Measurements from ENCODE around the gene CLPX.
"Not testable (repeated sequence)": the region's sequence is repeated elsewhere in the genome, so short reads cannot be mapped to it uniquely, and the experiment has no call there.

The CLPX gene

DNA sequence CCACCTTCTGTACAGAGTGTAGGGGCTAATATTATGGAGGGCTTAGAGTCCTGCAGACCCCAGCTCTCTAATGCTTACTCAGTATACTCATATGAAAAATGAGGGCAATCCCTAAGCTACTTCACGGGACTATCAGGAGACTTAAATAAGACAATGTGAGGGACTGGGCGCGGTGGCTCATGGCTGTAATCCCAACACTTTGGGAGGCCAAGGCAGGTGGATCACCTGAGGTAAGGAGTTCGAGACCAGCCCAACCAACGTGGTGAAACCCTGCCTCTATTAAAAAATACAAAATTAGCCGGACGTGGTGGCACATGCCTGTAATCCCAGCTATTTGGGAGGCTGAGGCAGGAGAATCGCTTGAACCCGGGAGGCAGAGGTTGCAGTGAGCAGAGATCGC lies 85.3 kb downstream of the CLPX start:
- not testable (repeated sequence) for DNase-seq

DNA sequence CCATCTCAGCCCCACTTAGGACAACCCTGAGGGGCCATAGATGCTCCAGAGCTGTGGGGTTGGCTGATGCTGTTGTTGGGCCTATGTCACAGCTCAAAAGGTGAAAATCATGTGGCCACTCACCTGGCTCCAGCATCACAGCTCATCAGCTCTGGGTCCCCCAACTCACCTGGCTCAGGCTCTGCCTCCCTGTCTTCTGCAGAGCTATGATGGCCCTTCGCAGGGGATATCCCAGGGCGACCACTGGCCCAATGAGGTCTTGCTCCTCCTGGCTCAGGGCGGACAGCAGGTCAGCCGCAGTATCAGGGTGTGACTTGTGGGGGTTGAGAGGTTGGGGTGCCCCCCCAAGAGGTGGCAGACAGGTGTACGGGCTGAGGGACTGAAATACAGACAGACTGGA lies 85.8 kb downstream of the CLPX start:
- no peak for DNase-seq
